ENCODE data around the gene C1QTNF4.

Gene C1QTNF4

DNA sequence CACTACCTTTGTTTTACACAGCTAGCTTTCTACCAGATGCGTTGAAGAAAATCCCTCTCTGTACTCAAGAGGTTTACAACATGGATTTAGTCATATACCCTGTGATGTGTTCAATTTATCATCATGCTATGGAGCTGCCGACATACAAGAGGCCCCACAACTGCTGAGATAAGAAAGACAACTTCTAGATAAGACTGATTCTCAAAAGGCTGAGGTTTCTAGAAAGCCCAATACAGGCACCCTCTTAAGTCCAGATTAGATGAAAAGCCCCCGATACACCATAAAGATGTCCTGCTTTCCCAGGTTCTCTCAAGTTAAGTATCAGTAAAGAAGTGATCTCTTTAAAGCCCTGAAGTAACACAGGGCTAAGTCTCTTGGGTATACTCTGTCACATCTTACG is 33.8 kb upstream of the C1QTNF4 start:
- Histone ChIP-seq H3K27me3 (no peaks in the 10 kb centered on the region), H3K27ac (no peak overlapping the region), H3K4me3 (ENCODE audit: low read depth in 1 of 2, low read length in 1 of 2) (no peak overlapping the region), H3K4me1 (ENCODE audit: control insufficient read depth in 1 of 2, insufficient read depth in 1 of 2, low read depth in 1 of 2, low read length in 1 of 2) (no peaks in the 10 kb centered on the region), H3K9me3 (no peaks in the 10 kb centered on the region), H3K36me3 (peaks cover 83% of the 10 kb centered on the region)
- TF ChIP-seq CTCF (IDR thresholded peaks at IDR 0.05), result no peak

- Histone ChIP-seq H3K4me1 (ENCODE audit: control insufficient read depth in 1 of 2, insufficient read depth in 1 of 2, low read depth in 1 of 2, low read length in 1 of 2) (no peaks in the 10 kb centered on the region), H3K9me3 (no peaks in the 10 kb centered on the region), H3K36me3 (peaks cover 91% of the 10 kb centered on the region), H3K4me3 (ENCODE audit: low read depth in 1 of 2, low read length in 1 of 2) (no peak overlapping the region), H3K27ac (no peak overlapping the region), H3K27me3 (no peaks in the 10 kb centered on the region)
- TF ChIP-seq CTCF (IDR thresholded peaks at IDR 0.05), result no peak
Measured at GRCh38 chr11:47626234-47626633, 32.0 kb upstream of the C1QTNF4 start.

GRCh38 chr11:47620836-47621378 is 26.7 kb upstream of the C1QTNF4 start:
- Histone ChIP-seq H3K27me3 (no peaks in the 10 kb centered on the region), H3K36me3 (peaks cover 79% of the 10 kb centered on the region), H3K4me3 (ENCODE audit: low read depth in 1 of 2, low read length in 1 of 2) (no peak overlapping the region), H3K9me3 (no peaks in the 10 kb centered on the region), H3K27ac (no peak overlapping the region), H3K4me1 (ENCODE audit: control insufficient read depth in 1 of 2, insufficient read depth in 1 of 2, low read depth in 1 of 2, low read length in 1 of 2) (no peaks in the 10 kb centered on the region)
- no peak for TF ChIP-seq CTCF (IDR thresholded peaks at IDR 0.05)

DNA sequence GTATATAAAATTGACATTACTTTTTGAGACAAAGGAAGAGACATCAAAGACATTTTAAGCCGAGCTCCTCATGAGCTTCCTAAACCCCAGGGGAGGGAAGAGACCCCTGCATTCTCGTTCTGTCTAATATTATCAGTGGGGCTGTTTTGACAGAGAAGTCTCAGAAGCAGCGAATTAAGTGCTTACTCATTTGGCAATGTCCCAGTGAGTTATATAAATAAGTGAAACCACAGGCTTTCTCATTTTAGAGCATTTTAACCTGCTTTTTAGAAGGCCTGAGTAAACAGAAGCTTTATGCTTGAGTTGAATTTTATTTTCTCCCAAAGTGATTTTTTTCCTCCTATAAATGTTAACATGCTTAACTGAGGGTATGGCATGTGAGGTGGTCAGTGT is 23.2 kb upstream of the C1QTNF4 start:
- TF ChIP-seq CTCF (IDR thresholded peaks at IDR 0.05), result no peak
- Histone ChIP-seq H3K27ac (no peak overlapping the region), H3K36me3 (peaks cover 48% of the 10 kb centered on the region)

GRCh38 chr11:47616726-47617416 is 22.7 kb upstream of the C1QTNF4 start:
- H3K4me3 ChIP-seq (ENCODE audit: low read depth in 1 of 2, low read length in 1 of 2), result no peak overlapping the region
- H3K36me3 ChIP-seq, result peaks cover 43% of the 10 kb centered on the region
- no peak overlapping the region for H3K27ac ChIP-seq
- H3K4me1 ChIP-seq (ENCODE audit: control insufficient read depth in 1 of 2, insufficient read depth in 1 of 2, low read depth in 1 of 2, low read length in 1 of 2), result no peaks in the 10 kb centered on the region
- no peaks in the 10 kb centered on the region for H3K9me3 ChIP-seq
- H3K27me3 ChIP-seq, result no peaks in the 10 kb centered on the region
- TF ChIP-seq CTCF (IDR thresholded peaks at IDR 0.05), result no peak

More for the DNA sequence above, 23.2 kb upstream of the C1QTNF4 start:
- H3K4me3 ChIP-seq (ENCODE audit: low read depth in 1 of 2, low read length in 1 of 2), result no peak overlapping the region
- H3K27me3 ChIP-seq, result no peaks in the 10 kb centered on the region
- H3K4me1 ChIP-seq (ENCODE audit: control insufficient read depth in 1 of 2, insufficient read depth in 1 of 2, low read depth in 1 of 2, low read length in 1 of 2), result no peaks in the 10 kb centered on the region
- no peaks in the 10 kb centered on the region for H3K9me3 ChIP-seq

All from neutrophil (primary cell).